ENCODE data around the gene ADGRL1.

DNA sequence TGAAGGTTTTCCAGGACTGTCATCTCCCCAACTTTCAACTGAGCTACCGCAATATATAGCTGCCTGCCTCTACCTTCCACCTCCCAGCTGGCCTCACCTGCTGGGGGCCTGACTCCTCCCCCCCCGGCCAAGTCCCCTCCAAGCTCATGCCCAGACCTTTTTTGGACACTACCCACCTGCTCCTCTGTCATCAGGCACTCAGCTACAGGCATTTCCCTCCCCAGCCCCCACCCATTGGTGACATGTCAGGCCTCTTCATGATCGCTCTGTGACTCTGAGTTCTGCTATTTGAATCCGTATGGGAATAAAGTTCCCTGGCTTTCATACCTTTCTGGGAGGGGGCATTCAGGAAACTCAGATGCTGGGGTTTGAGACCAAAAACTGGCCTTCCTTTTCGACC, 90.2 kb downstream of the ADGRL1 start:
- TF ChIP-seq, protein P1, sequence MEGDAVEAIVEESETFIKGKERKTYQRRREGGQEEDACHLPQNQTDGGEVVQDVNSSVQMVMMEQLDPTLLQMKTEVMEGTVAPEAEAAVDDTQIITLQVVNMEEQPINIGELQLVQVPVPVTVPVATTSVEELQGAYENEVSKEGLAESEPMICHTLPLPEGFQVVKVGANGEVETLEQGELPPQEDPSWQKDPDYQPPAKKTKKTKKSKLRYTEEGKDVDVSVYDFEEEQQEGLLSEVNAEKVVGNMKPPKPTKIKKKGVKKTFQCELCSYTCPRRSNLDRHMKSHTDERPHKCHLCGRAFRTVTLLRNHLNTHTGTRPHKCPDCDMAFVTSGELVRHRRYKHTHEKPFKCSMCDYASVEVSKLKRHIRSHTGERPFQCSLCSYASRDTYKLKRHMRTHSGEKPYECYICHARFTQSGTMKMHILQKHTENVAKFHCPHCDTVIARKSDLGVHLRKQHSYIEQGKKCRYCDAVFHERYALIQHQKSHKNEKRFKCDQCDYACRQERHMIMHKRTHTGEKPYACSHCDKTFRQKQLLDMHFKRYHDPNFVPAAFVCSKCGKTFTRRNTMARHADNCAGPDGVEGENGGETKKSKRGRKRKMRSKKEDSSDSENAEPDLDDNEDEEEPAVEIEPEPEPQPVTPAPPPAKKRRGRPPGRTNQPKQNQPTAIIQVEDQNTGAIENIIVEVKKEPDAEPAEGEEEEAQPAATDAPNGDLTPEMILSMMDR (IDR thresholded peaks at IDR 0.05): no peak
- TF ChIP-seq EZH2 (IDR thresholded peaks at IDR 0.05; ENCODE audit: borderline replicate concordance, insufficient read depth, low read depth, low read length, poor library complexity, severe bottlenecking): no peak

Measured in B cell (primary cell).